H1 (cell line): Measurements from ENCODE around the gene CARF. TPM values are rescaled to one million over a fixed set of nuclear protein-coding genes. Genes with fewer than 3 reads are reported as not detected.

Experiments used
- EZH2 ChIP-seq: fragments of 200-600 bp; sonication (generic); IDR thresholded peaks from 2 replicates; pipeline ENCODE4 v1.7.1; 2012; ENCODE audit warnings: low read depth, mild to moderate bottlenecking, moderate library complexity, low read length, inconsistent platforms; ENCODE audit not compliant: severe bottlenecking
- GABPA ChIP-seq: IDR thresholded peaks from 2 replicates; pipeline ENCODE4 v1.6.1; 2011; ENCODE audit warnings: mild to moderate bottlenecking, low read length, moderate library complexity, borderline replicate concordance; ENCODE audit not compliant: insufficient read depth
- HDAC6 ChIP-seq: IDR thresholded peaks from one replicate; pipeline ENCODE4 v1.7.1; 2012; ENCODE audit warnings: low read depth, mild to moderate bottlenecking, inconsistent platforms, low read length, moderate library complexity
- JUND ChIP-seq: IDR thresholded peaks from 2 replicates; pipeline ENCODE4 v1.6.1; 2011; ENCODE audit warnings: mild to moderate bottlenecking, improper control_type of control experiment, low read length
- KDM4A ChIP-seq: IDR thresholded peaks from one replicate; pipeline ENCODE4 v1.7.1; 2012; ENCODE audit warnings: low read depth, mild to moderate bottlenecking, moderate library complexity, low read length, inconsistent platforms; ENCODE audit not compliant: severe bottlenecking
- KDM5A ChIP-seq: fragments of 200-600 bp; IDR thresholded peaks from 2 replicates; pipeline ENCODE4 v1.7.1; 2012; ENCODE audit warnings: mild to moderate bottlenecking, low read length, inconsistent platforms, mixed read lengths
- MAFK ChIP-seq: IDR thresholded peaks from 2 replicates; pipeline ENCODE4 v1.6.1; 2012; ENCODE audit warnings: low read depth, mild to moderate bottlenecking, improper control_type of control experiment, low read length
- POLR2A ChIP-seq, 2 experiments: IDR thresholded peaks; 1 replicate in 1 of 2; 2 replicates in 1 of 2; pipeline ENCODE4 v1.6.1; 2011; ENCODE audit warnings: low read depth in 2 of 2, low read length in 2 of 2, mild to moderate bottlenecking in 2 of 2; ENCODE audit errors: control extremely low read depth in 1 of 2
- RAD21 ChIP-seq, 2 experiments: IDR thresholded peaks in 1 of 2; conservative IDR thresholded peaks in 1 of 2; 2 replicates each; pipeline ENCODE4 v1.6.1; 2011; ENCODE audit warnings: low read depth in 2 of 2, low read length in 2 of 2, improper control_type of control experiment in 1 of 2, inconsistent platforms in 1 of 2, mild to moderate bottlenecking in 1 of 2, moderate library complexity in 1 of 2
- RBBP5 ChIP-seq: IDR thresholded peaks from 2 replicates; pipeline ENCODE4 v1.7.1; 2012; ENCODE audit warnings: low read depth, mild to moderate bottlenecking, inconsistent platforms, low read length, moderate library complexity, borderline replicate concordance
- RFX5 ChIP-seq: IDR thresholded peaks from 2 replicates; pipeline ENCODE4 v1.6.1; 2011; ENCODE audit warnings: low read depth, low read length, improper control_type of control experiment, borderline replicate concordance
- RXRA ChIP-seq: IDR thresholded peaks from 2 replicates; pipeline ENCODE4 v1.6.1; 2011; ENCODE audit warnings: low read depth, mild to moderate bottlenecking, low read length, moderate library complexity; ENCODE audit not compliant: insufficient read depth
- SP1 ChIP-seq: IDR thresholded peaks from 2 replicates; pipeline ENCODE4 v1.6.1; 2011; ENCODE audit warnings: low read depth, low read length
- SP4 ChIP-seq: IDR thresholded peaks from 2 replicates; pipeline ENCODE4 v1.6.1; 2012; ENCODE audit warnings: low read length, inconsistent platforms
- SUZ12 ChIP-seq: fragments of 200-600 bp; sonication (generic); IDR thresholded peaks from 2 replicates; pipeline ENCODE4 v1.6.1; 2012; ENCODE audit warnings: mild to moderate bottlenecking, inconsistent platforms, low read length, moderate library complexity, mixed read lengths
- TAF1 ChIP-seq: IDR thresholded peaks from 2 replicates; pipeline ENCODE4 v1.6.1; 2011; ENCODE audit warnings: mild to moderate bottlenecking, low read depth, low read length
- TCF12 ChIP-seq: IDR thresholded peaks from 2 replicates; pipeline ENCODE4 v1.6.1; 2011; ENCODE audit warnings: low read depth, mild to moderate bottlenecking, low read length
- polyA plus RNA-seq, 7 experiments: library from polyadenylated mRNA; depleted of rRNA in 3 of 7; stranded (reverse) in 5 of 7; unstranded in 2 of 7; fragments of >200 nt in 5 of 7; fragments of 200-250 nt in 2 of 7; gene quantifications; 1 replicate in 5 of 7; 2 replicates in 1 of 7; 4 replicates in 1 of 7; pipeline versions ENCODE4 v1.2.1 to v1.2.3, GENCODE V29; 2011 to 2013; ENCODE audit warnings: missing spikeins in 2 of 7, mixed read lengths in 2 of 7
- total RNA-seq: library from RNA; stranded (reverse); fragmentation: NEBNext Ultra II Directional; extraction: Animal tissue kit (Norgen Biotek cat#: 25700); gene quantifications from 2 replicates; pipeline ENCODE4 v1.2.1, GENCODE V29; 2021
- TF ChIP-seq, protein P1 (sequence below): IDR thresholded peaks from 2 replicates; pipeline ENCODE4 v1.6.1; 2012; ENCODE audit warnings: low read length, inconsistent platforms
- TF ChIP-seq, protein P2 (sequence below): IDR thresholded peaks from 2 replicates; pipeline ENCODE4 v1.6.1; 2012; ENCODE audit warnings: inconsistent platforms

CARF gene
- total and polyA plus RNA-seq, 2 of the 8 experiments (the other 6 are each of a cell fraction or from before 2014, with no cell fraction given): 2.0 to 2.6 TPM

DNA sequence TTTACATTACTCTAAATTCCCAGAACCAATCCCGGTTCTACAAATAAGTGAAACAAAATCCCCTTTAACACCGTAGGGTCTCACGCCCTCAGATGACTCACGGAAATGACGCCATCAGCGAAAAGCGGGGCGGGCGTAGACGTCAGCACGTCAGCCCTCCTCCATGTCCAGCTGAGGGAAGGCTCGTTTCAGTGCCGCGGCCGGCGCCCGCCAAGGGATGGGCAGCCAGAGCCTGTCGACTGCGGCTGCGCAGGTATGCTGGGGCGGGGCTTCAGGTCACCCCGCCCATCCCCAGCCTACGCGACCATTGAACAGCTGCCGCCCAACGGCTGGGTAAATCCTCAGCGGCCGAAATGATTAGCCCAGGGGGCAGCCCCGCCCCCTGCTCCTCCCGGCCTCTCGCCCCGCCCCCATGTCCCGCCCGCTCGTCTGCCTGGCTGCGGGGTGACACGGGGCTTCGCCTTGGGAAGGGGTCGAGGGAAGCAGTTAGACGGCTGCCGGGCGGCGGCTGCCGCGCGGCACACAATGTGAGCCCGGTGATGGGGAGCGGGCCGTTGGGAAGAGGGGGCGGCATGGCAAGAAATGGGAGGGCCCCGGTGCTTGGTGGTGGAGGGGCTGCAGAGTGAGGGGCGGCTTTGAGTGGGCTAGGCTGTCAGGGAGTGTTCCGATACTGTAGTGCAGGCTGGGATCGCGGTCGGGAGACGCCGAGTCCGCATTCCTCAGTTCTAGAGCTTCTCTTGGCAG lies 102.6 kb downstream of the CARF start, which contains the start of gene NBEAL1 (continued):
- TF ChIP-seq EZH2 (no peak), RFX5 (no peak), SP1 (peak; percentile 36; the same call in 1 of the 2 replicates), KDM5A (no peak), RAD21 (IDR thresholded peaks at IDR 0.05 in 1 of 2, conservative IDR thresholded peaks at IDR 0.05 in 1 of 2; ENCODE audit: low read depth in 2 of 2, low read length in 2 of 2) (0 out of 4 replicates have a peak, but pooled peaks of 1 of the 2 experiments have one; percentile 1), RXRA (no peak), GABPA (no peak), TCF12 (no peak), JUND (peak; percentile 93), TAF1 (peak; percentile 78; the same call in 1 of the 2 replicates), RBBP5 (peak; percentile 49; the same call in 1 of the 2 replicates), KDM4A (peak; percentile 46), POLR2A (IDR thresholded peaks at IDR 0.05; ENCODE audit: control extremely low read depth in 1 of 2, low read depth in 2 of 2, low read length in 2 of 2) (peak; percentile 12 to 81), HDAC6 (no peak), MAFK (no peak), SUZ12 (no peak), SP4 (peak; percentile 83; the same call in 1 of the 2 replicates)
- TF ChIP-seq, protein P1, sequence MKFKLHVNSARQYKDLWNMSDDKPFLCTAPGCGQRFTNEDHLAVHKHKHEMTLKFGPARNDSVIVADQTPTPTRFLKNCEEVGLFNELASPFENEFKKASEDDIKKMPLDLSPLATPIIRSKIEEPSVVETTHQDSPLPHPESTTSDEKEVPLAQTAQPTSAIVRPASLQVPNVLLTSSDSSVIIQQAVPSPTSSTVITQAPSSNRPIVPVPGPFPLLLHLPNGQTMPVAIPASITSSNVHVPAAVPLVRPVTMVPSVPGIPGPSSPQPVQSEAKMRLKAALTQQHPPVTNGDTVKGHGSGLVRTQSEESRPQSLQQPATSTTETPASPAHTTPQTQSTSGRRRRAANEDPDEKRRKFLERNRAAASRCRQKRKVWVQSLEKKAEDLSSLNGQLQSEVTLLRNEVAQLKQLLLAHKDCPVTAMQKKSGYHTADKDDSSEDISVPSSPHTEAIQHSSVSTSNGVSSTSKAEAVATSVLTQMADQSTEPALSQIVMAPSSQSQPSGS: peak; percentile 86
- TF ChIP-seq, protein P2, sequence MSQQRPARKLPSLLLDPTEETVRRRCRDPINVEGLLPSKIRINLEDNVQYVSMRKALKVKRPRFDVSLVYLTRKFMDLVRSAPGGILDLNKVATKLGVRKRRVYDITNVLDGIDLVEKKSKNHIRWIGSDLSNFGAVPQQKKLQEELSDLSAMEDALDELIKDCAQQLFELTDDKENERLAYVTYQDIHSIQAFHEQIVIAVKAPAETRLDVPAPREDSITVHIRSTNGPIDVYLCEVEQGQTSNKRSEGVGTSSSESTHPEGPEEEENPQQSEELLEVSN: peak; percentile 27; the same call in 1 of the 2 replicates
